D721Med (cell line): ENCODE measurements around the gene TBC1D10B.

Experiments
- DNase-seq: peaks from one replicate; pipeline ENCODE4 v3.0.0; 2011; ENCODE audit warnings: low spot score; ENCODE audit not compliant: insufficient read length
- FAIRE-seq: peaks from 2 replicates; lab custom pipeline; 2011; peaks lifted over from hg19 to GRCh38; lab: Jason Lieb, UNC
- TF ChIP-seq, protein P1 (sequence below): IDR thresholded peaks from 2 replicates; pipeline ENCODE4 v1.5.1; 2012; ENCODE audit warnings: mild to moderate bottlenecking, control low read depth; ENCODE audit not compliant: insufficient read depth; ENCODE audit errors: missing control alignments

TBC1D10B gene

DNA sequence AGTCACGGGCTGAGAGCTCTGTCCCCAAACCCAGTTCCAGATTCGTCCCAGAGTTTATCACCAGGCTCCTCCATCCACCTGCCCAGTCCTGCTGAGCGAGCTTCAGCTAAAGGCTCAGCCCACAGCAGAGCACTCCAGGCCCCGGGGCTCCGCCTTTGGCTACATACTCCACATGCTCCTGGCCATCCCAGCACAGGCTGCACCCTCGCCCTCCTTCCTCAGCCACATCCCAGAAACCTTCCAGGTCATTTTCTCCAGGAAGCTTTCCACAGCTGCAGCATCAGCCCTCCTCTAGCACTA is 10.5 kb downstream of the TBC1D10B start:
- FAIRE-seq (no peak), DNase-seq (no peak)
- TF ChIP-seq, protein P1, sequence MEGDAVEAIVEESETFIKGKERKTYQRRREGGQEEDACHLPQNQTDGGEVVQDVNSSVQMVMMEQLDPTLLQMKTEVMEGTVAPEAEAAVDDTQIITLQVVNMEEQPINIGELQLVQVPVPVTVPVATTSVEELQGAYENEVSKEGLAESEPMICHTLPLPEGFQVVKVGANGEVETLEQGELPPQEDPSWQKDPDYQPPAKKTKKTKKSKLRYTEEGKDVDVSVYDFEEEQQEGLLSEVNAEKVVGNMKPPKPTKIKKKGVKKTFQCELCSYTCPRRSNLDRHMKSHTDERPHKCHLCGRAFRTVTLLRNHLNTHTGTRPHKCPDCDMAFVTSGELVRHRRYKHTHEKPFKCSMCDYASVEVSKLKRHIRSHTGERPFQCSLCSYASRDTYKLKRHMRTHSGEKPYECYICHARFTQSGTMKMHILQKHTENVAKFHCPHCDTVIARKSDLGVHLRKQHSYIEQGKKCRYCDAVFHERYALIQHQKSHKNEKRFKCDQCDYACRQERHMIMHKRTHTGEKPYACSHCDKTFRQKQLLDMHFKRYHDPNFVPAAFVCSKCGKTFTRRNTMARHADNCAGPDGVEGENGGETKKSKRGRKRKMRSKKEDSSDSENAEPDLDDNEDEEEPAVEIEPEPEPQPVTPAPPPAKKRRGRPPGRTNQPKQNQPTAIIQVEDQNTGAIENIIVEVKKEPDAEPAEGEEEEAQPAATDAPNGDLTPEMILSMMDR: no peak

DNA sequence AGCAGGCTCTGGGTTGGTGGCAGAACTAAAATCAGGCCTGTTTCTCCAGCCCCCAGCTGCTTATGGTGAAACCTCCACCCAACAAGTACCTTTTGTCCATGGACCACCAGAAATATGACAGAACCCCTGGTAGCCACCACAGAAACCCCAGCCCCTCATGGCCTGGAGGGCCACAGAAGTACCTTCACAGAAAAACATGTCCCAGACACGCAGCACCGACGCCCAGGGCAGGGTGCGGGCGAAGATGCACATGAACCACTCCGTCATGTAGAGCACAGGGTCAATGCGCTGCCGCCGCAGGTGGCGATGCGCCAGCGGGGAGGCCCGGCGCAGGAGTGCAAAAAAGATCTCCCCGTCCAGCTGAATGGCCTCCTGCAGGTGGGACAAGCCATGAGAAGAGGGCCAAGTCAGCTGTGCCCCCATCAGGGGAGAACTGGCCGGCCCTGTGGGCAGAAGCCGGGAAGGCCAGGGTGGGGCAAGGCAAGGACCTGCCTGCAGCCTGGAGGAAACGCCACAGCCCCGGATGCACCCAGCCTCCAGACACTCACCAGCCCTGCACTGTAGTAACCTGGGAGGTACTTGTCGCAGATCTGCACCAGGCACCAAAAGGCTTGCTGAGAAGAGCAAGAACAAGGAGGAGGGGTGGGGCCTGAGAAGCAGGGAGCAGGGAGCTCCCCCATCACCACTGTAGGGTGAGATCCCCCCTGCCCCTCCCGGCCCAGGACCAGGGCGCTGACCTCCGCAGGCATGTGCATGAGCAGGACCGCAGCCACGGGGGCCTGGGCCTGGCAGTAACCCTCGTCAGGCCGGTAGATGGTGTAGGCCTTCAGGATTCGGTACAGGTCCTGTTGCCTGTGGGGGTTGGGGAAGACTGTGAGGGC is 11.1 kb downstream of the TBC1D10B start:
- TF ChIP-seq, protein P1: no peak
- FAIRE-seq: no peak
- no peak for DNase-seq

DNA sequence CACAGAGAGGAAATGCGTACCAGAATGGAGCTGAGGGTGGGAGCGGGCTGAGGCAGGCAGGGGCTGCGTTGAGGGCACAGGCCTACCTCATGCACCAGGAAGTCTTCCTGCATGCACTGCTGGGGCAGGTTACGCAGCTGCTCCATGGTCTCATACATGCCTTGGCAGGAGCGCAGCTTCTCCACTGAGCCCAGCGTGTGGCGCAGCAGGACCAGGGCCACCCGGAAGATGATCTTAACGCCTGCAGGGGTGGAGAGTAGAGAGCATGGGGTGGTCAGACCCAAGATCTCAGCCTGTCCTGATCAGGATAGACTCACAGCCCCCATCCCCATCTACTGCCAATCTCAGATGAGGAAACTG is 11.7 kb downstream of the TBC1D10B start:
- TF ChIP-seq, protein P1: no peak
- no peak for FAIRE-seq
- DNase-seq: no peak

DNA sequence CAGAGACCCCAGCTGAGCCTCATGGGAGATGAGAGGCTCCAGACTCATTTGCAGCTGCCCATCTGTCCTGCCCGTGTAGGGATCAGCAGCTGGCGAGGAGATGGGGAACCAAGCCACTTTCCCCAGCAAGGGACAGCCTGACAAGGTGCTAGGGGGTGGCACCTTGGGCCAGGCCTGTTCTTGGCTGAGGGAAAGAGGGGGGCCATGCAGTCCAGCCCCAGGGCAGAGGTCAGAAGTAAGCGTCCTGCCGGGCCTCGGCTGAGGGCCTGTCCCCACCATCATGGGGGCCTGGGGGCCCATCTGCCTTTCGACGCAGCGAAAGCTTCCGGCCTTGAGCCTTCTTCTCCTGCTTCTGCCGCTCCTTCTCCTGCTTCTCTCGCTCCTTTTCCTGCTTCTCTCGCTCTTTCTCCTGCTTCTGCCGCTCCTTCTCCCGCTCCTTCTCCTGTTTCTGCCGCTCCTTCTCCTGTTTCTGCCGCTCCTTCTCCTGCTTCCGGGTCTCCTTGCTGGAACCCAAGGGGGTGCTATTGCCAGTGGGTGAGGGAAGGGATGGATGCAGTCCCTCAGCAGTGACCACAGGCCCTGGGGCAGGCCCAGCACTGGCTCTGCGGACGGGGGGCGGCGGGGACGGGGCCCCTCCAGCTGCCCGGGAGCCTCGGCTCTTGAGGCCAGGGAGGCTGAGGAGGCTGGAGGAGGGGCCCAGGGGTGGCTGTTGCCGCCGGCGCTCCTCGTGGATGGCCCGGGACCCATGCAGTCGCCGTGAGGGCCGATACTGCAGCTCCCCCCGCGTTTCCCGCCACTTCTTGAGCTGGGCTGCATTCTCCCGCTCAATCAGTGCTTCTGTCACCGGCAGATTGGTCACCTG is 12.3 kb downstream of the TBC1D10B start:
- DNase-seq (no peak), FAIRE-seq (no peak)
- TF ChIP-seq, protein P1: no peak

DNA sequence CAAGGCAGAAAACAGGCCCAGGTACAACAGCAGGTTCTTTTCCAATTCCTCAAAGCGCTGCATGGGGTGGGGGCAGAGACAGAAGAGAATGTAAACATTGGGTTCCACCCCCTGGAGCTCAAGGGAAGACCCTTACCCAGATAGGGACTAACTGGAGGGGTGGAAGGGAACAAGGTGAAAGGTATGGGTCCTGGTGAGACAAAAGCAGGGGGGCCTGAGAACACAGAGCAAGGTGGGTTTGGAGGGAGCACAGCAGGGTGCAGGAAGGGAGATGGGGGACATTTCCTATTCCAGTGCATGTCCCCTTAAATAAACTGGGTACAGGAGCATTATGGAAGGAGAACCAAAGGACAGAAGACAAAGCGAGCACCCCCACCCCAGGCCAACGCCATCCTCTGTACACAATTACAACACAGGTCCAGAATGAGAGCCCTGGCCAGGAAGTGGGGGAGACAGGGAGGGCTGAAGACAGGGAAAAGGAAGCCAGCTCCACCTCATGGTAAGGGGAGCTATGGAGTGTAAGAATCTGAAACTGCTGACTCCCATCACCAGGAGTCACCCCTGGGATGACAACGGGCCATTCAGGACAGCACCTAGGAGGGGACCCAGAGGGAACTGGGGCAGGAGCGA is 13.1 kb downstream of the TBC1D10B start:
- FAIRE-seq (no peak), DNase-seq (no peak)
- TF ChIP-seq, protein P1: no peak

DNA sequence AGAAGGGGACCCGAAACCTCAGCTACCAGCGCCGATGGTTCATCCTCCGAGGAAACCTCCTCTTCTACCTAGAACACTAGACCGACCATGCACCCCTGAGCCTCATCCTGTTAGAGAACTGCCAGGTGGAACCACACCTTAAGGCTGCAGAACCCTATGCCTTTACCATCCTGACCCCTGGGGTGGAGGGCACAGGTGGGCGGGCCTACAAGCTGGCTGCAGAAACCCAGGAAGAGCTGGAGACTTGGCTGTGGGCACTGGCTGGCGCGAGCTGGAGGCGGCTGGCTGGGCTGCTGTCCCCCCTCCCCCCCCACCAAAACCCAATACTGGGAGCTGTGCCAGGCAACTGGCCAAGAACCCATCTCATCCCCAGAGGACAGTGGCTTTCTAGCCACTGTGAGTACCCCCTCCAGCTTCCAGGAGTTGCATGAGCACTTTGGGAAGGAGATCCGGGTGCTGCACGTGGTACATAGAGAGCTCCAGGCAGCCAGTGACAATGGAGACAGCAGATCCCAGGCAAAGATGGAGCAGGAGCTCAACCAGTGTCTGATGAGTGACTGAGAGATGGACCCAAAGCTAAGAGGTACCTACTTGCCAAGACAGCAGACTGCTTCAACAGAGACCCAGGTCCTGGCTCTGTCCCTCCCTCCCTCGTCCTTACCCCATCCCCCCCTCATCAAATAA is 13.8 kb downstream of the TBC1D10B start:
- no peak for FAIRE-seq
- no peak for DNase-seq
- TF ChIP-seq, protein P1: no peak
